ENCODE results near the gene CHST15.

Gene CHST15

GRCh38 chr10:124069341-124070264 lies 23.8 kb downstream of the CHST15 start:
- no peak for TF ChIP-seq CTCF (conservative IDR thresholded peaks at IDR 0.05; ENCODE audit: low read depth, low read length)
- H3K27ac ChIP-seq, result peak overlapping the region; percentile 72; the same call in 1 of the 2 replicates
- H4K20me1 ChIP-seq (ENCODE audit: insufficient read depth), result peaks cover 3% of the 10 kb centered on the region; the same call in 1 of the 2 replicates
- H3K27me3 ChIP-seq (ENCODE audit: insufficient read depth, low read depth), result no peaks in the 10 kb centered on the region
- peaks cover 100% of the 10 kb centered on the region for H3K79me2 ChIP-seq (ENCODE audit: insufficient read depth, low read depth)
- no peaks in the 10 kb centered on the region for H3K36me3 ChIP-seq (ENCODE audit: insufficient read depth)
- H3K4me2 ChIP-seq, result peak overlapping the region; percentile 99; the same call in 1 of the 2 replicates
- H2AFZ ChIP-seq (ENCODE audit: low read depth), result no peak overlapping the region
- H3K4me1 ChIP-seq (ENCODE audit: low read depth, poor library complexity, severe bottlenecking), result peaks cover 100% of the 10 kb centered on the region
- H3K9ac ChIP-seq, result no peak overlapping the region; the same call in 1 of the 2 replicates
- H3K4me3 ChIP-seq (IDR thresholded peaks at IDR 0.05; ENCODE audit: insufficient read depth, low read depth, low read length), result no peak overlapping the region

- Histone ChIP-seq H2AFZ (ENCODE audit: low read depth) (no peak overlapping the region), H3K9ac (no peak overlapping the region), H3K27ac (peak overlapping the region; percentile 46; the same call in 1 of the 2 replicates), H4K20me1 (ENCODE audit: insufficient read depth) (peaks cover 3% of the 10 kb centered on the region; the same call in 1 of the 2 replicates), H3K4me2 (peak overlapping the region; percentile 99; the same call in 1 of the 2 replicates), H3K79me2 (ENCODE audit: insufficient read depth, low read depth) (peaks cover 99% of the 10 kb centered on the region), H3K36me3 (ENCODE audit: insufficient read depth) (no peaks in the 10 kb centered on the region), H3K4me1 (ENCODE audit: low read depth, poor library complexity, severe bottlenecking) (peaks cover 100% of the 10 kb centered on the region), H3K27me3 (ENCODE audit: insufficient read depth, low read depth) (no peaks in the 10 kb centered on the region), H3K4me3 (IDR thresholded peaks at IDR 0.05; ENCODE audit: insufficient read depth, low read depth, low read length) (no peak overlapping the region)
- no peak for TF ChIP-seq CTCF (conservative IDR thresholded peaks at IDR 0.05; ENCODE audit: low read depth, low read length)
Measured at GRCh38 chr10:124068929-124069328, 24.5 kb downstream of the CHST15 start.

GRCh38 chr10:124067825-124068400 lies 25.5 kb downstream of the CHST15 start:
- Histone ChIP-seq H3K4me1 (ENCODE audit: low read depth, poor library complexity, severe bottlenecking) (peaks cover 100% of the 10 kb centered on the region), H3K4me3 (IDR thresholded peaks at IDR 0.05; ENCODE audit: insufficient read depth, low read depth, low read length) (no peak overlapping the region), H2AFZ (ENCODE audit: low read depth) (no peak overlapping the region), H3K27ac (peak overlapping the region; percentile 46), H3K9ac (peak overlapping the region; percentile 16; the same call in 1 of the 2 replicates), H3K36me3 (ENCODE audit: insufficient read depth) (no peaks in the 10 kb centered on the region), H3K79me2 (ENCODE audit: insufficient read depth, low read depth) (peaks cover 99% of the 10 kb centered on the region), H3K4me2 (peak overlapping the region; percentile 99; the same call in 1 of the 2 replicates), H3K27me3 (ENCODE audit: insufficient read depth, low read depth) (no peaks in the 10 kb centered on the region), H4K20me1 (ENCODE audit: insufficient read depth) (peaks cover 3% of the 10 kb centered on the region; the same call in 1 of the 2 replicates)
- no peak for TF ChIP-seq CTCF (conservative IDR thresholded peaks at IDR 0.05; ENCODE audit: low read depth, low read length)

GRCh38 chr10:124066781-124067714 lies 26.4 kb downstream of the CHST15 start:
- H3K9ac ChIP-seq, result peak overlapping the region; percentile 16; the same call in 1 of the 2 replicates
- TF ChIP-seq CTCF (conservative IDR thresholded peaks at IDR 0.05; ENCODE audit: low read depth, low read length), result no peak
- H3K4me3 ChIP-seq (IDR thresholded peaks at IDR 0.05; ENCODE audit: insufficient read depth, low read depth, low read length), result no peak overlapping the region
- H3K27me3 ChIP-seq (ENCODE audit: insufficient read depth, low read depth), result no peaks in the 10 kb centered on the region
- H3K4me1 ChIP-seq (ENCODE audit: low read depth, poor library complexity, severe bottlenecking), result peaks cover 100% of the 10 kb centered on the region
- no peaks in the 10 kb centered on the region; the same call in 1 of the 2 replicates for H4K20me1 ChIP-seq (ENCODE audit: insufficient read depth)
- peak overlapping the region; percentile 99 for H3K4me2 ChIP-seq
- peaks cover 99% of the 10 kb centered on the region for H3K79me2 ChIP-seq (ENCODE audit: insufficient read depth, low read depth)
- H2AFZ ChIP-seq (ENCODE audit: low read depth), result no peak overlapping the region
- H3K36me3 ChIP-seq (ENCODE audit: insufficient read depth), result no peaks in the 10 kb centered on the region
- peak overlapping the region; percentile 46 for H3K27ac ChIP-seq
